HG03571 (cell line): ENCODE data around the gene ASPRV1.

ENCODE experiments used
- ATAC-seq: cut with Tn5 transposase; IDR thresholded peaks from one replicate; pipeline ENCODE4 v1.9.1; 2021; ENCODE audit not compliant: unreplicated experiment

The ASPRV1 gene

GRCh38 chr2:69989009-69989408 lies 27.6 kb upstream of the ASPRV1 start:
- ATAC-seq = no peak

DNA sequence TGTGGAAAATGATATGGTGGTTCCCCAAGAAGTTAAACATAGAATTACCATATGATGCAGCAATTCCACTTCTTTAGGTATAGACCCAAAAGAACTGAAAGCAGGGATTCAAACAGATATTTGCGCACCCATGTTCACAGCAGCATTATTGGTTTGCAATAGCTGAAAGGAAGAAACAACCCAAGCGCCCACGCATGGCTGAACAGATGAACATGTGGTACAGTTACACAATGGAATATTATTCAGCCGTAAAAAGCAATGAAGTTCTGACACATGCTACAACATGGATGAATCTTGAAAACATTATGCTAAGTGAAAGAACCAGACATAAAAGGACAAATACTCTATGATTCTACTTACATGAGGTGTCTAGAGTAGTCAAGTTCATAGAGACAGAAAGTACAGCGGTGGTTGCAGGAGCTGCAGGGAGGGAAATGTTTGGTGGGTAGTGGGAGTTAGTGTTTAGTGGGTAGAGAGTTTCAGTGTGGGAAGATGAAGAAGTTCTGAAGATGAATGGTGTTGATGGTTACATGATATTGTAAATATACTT lies 26.7 kb upstream of the ASPRV1 start:
- no peak for ATAC-seq

- ATAC-seq = no peak
These were observed 25.3 kb upstream of the ASPRV1 start for GRCh38 chr2:69986691-69987090.

GRCh38 chr2:69985688-69986087 lies 24.3 kb upstream of the ASPRV1 start:
- ATAC-seq = no peak

GRCh38 chr2:69985216-69985615 lies 23.8 kb upstream of the ASPRV1 start:
- no peak for ATAC-seq

GRCh38 chr2:69983392-69983966 lies 22.0 kb upstream of the ASPRV1 start:
- no peak for ATAC-seq

- no peak for ATAC-seq
These were observed 18.7 kb upstream of the ASPRV1 start for GRCh38 chr2:69979902-69980807.

DNA sequence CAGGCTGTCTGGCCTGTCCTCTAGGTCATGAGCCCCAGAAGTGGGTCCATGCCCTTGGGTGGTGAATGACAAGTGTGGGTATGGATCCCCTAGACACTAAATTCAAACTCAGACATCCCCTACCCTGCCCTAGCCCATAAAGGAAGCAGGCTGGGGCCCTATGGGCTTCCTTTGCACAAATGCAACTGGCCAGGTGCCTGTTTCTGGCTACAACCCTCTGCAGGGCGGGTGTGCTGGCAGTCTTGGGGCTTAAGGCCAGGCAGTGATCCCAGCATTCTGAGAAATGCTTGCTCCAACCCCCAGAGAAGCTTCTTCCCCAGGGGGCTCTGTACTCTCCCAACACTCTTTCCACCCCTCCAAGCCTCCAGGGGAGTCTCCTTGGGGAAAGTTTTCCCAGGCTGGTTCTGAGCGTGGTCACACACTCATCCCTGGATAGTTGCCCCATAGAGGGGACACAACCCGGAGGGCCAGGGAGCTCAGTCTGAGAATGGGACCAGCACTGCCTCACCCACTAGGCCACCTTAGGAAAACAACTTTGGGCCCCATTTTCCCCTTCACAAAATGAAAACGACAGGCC lies 16.6 kb upstream of the ASPRV1 start:
- ATAC-seq = no peak

DNA sequence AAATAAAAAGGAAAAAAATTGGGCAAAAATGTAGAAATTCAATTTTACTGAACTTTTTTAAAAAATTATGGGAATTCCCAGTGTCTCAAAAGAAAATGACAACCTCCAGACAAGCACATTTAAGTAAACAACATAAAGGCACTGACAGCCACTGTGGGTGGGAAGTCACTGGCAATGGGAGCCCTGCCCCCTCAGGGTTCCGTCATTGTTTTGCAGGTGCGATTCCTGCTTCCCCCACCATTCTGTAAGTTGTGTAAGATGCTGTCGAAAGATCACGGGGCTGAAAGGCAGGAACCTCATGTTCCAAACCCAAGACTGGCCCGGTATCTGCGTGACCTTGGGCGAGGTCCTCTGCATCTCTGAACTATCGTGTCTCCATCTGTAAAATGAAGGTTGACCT lies 15.8 kb upstream of the ASPRV1 start:
- ATAC-seq = no peak

GRCh38 chr2:69975853-69976462 lies 14.5 kb upstream of the ASPRV1 start:
- ATAC-seq = no peak

DNA sequence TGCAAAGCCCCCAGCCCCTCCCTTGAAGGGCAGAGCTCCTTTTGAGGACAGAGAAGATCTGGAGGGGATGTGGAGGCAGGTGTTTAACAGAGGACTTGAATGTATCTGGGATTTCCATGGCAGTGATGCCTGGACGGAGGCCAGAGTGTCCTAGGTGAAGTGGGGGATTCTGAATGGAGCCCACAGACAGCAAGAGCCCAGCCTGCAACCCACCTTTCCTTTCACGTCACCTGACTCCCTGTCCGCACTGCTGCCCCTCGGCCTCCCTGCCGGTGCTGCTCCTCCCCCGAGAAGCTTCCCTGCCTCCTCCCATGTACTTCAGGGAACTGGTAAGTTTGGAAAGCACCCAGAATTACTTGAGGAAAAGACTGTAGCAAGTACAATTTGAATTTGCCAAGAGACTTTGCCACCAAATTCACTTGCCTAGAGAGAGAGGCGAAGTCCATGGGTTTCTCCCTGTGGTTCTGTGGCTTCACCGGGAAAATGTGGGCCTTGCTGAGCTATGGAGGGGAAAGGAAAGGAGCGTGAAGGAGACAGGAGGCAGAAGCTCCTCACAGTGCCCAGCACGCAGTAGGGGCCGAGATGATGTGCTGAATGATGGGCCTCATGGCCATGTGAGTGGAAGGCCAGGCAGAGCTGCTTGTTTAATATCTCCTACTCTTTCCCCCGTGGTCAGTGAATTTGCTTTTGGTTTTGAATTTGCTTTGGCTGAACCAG lies 13.9 kb upstream of the ASPRV1 start:
- ATAC-seq = no peak

DNA sequence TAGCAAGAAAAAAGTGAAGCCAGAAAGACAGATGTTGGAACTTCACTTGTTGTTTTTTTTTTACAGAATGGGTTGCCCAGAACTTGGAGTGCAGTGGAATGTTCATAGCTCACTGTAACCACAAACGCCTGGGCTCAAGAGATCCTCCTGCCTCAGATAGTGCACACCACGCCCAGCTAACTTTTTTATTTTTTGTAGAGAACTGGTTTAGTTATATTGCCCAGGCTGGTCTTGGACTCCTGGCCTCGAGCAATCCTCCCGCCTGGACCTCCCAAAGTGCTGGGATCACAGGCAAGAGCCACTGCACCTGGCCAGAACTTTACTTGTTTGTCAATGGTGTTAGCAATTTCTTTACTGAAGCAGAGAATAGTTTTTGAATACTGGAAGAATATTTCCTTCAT lies 11.9 kb upstream of the ASPRV1 start:
- ATAC-seq = no peak

DNA sequence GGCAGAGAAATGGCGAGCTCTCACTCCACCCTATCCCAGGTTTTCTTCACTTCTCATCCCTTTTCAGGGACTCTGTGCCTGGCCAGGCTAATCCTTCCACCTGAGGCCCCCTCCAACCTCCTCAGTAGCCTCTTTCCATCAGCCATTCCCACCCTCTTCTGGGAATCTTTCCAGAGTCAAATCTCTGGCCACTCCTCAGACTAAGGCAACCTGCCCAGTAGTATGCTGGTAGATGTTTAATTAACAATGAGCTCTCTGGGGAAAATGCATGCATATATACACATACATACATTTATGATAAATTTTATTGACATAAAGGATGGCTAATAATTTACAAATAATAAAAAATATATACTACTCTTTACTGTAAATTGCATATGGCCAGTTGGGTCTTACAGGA lies 11.4 kb upstream of the ASPRV1 start:
- no peak for ATAC-seq

DNA sequence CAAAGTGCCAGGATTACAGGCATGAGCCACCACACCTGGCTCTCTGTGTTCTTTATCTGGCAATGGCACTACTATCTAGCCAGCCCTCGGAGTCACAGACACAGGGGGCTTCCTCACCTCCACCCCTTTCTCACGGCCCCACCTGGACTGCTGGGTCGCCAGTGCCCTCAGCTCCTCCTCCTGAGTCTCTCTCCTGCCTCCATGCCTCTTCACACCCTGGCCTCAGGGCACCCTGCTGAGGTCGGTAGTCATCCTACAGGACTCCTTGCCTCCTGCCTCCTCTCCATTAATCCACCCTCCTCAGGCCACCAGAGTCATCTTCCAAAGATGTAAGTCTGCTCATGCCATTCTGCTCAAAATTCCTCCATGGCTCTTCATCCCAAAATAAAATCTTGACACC lies 8.6 kb upstream of the ASPRV1 start:
- no peak for ATAC-seq

- ATAC-seq = no peak
These were observed 7.9 kb upstream of the ASPRV1 start for GRCh38 chr2:69969126-69969983.

GRCh38 chr2:69968609-69969008 lies 7.2 kb upstream of the ASPRV1 start:
- ATAC-seq = no peak

- no peak for ATAC-seq
These were observed 5.1 kb upstream of the ASPRV1 start for GRCh38 chr2:69966496-69966895.

GRCh38 chr2:69965756-69966445 lies 4.5 kb upstream of the ASPRV1 start:
- ATAC-seq = no peak

DNA sequence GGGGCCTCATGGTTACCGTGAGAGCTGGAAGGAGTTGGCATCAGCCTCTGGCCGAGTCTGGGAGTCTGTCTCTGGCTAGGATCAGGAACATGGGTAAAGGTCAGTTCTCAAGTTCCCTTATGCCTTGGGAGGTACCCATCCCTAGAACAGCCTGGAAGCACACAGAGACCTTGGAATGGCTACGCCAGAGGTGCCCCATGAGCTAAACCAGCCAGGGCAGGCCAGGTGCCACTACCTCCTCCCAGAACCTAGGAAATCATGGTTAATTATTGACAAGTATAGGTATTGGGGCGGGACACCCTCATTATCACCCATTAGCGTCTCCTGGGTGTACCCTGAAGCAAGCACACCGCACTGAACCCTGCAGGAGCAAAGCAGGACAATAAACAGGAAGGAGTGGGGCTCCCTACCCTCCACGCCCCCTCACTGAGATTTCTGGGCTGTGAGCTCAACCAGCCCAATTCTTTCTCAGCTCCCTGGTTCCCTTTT lies 3.0 kb upstream of the ASPRV1 start:
- no peak for ATAC-seq
